ENCODE measurements around the gene RNF217.
"Not testable (repeated sequence)": the region's sequence is repeated elsewhere in the genome, so short reads cannot be mapped to it uniquely, and the experiment has no call there.

Gene RNF217

DNA sequence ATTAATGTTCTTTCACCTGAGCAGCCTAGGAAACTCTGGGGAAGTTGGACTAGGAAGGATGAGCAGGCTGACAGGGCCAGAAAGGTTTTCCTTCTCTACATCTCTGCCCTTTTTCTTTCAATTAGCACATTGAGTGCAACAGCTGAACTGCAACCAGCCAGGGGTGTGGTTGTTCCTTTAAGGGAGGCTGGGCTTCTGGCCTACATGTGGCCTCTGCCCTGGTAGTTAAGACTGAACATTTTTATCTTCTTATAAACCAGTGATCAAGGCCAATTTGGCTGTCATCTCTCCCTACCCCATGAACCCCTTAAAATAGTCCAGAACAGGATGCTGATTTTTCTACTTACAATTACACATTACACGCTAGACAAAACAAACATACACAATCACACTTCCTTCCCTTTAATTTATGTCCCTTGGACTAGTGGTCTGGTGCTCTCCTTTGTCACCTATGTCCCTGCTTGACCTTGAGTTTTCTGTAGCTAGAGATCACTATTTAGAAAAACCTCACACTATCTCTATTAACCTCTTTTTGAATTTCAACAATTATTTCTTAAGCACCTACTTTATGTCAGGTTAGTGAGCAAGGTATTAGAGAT lies 60.3 kb downstream of the RNF217 start:
- H3K4me3 ChIP-seq (ENCODE audit: low read depth, low read length): no peak overlapping the region
- no peak for DNase-seq (ENCODE audit: low read depth)
- TF ChIP-seq, protein P1, sequence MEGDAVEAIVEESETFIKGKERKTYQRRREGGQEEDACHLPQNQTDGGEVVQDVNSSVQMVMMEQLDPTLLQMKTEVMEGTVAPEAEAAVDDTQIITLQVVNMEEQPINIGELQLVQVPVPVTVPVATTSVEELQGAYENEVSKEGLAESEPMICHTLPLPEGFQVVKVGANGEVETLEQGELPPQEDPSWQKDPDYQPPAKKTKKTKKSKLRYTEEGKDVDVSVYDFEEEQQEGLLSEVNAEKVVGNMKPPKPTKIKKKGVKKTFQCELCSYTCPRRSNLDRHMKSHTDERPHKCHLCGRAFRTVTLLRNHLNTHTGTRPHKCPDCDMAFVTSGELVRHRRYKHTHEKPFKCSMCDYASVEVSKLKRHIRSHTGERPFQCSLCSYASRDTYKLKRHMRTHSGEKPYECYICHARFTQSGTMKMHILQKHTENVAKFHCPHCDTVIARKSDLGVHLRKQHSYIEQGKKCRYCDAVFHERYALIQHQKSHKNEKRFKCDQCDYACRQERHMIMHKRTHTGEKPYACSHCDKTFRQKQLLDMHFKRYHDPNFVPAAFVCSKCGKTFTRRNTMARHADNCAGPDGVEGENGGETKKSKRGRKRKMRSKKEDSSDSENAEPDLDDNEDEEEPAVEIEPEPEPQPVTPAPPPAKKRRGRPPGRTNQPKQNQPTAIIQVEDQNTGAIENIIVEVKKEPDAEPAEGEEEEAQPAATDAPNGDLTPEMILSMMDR (IDR thresholded peaks at IDR 0.05; ENCODE audit: insufficient read depth, low read depth, low read length, missing control alignments): no peak

DNA sequence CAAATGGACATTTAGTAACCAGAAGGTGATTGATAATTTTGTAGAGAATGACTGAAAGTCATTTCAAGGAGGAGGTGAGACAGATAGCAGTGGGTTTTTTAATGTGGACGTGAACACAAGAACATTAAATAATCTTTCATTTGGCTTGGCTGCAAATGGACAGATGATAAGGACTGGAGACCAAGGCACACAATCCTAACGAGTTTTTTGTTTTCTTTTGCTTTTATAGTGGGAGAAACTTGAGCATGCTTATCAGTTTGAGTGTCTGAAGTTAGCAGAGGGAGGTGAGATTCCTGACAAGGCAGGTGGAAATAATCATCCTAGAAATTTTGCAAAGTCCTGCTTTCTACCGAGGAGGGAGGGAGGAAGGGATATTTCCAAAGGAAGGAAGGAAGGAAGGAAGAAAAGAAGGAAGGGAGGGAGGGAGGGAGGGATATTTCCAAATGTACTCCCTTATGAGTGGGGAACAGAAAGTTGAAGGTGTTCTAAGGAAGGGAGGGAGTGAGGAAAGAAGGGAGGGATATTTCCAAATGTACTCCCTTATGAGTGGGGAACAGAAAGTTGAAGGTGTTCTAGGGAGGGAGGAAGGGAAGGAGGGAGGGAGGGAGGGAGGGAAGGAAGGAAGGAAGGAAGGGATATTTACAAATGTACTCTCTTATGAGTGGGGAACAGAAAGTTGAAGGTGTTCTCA lies 63.1 kb downstream of the RNF217 start:
- TF ChIP-seq, protein P1 (IDR thresholded peaks at IDR 0.05; ENCODE audit: insufficient read depth, low read depth, low read length, missing control alignments): no peak
- H3K4me3 ChIP-seq (ENCODE audit: low read depth, low read length): no peak overlapping the region
- DNase-seq (ENCODE audit: low read depth): no peak

DNA sequence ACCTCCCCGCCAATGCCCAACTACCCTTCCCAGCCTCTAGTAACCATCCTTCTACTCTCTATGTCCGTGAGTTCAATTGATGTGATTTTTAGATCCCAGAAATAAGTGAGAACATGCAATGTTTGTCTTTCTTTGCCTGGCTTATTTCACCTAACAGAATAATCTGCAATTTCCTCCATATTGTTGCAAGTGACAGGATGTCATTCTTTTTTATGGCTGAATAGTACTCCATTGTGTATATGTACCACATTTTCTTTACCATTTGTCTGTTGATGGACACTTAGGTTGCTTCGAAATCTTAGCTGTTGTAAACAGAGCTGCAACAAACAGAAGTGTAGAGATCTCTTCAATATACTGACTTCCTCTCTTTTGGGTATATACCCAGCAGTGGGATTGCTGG lies 65.0 kb downstream of the RNF217 start:
- no peak overlapping the region for H3K4me3 ChIP-seq (ENCODE audit: low read depth, low read length)
- no peak for DNase-seq (ENCODE audit: low read depth)

DNA sequence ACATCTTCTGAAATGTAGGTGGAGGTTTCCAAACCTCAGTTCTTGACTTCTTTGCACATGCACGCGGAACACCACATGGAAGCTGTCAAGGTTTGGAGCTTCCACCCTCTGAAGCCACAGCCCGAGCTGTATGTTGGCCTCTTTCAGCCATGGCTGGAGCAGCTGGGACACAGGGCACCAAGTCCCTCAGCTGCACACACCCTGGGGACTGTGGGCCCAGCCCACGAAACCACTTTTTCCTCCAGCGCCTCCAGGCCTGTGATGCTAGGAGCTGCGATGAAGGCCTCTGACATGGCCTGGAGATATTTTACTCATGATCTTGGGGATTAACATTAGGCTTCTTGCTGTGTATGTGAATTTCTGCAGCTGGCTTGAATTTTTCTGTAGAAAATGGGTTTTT lies 68.7 kb downstream of the RNF217 start:
- H3K4me3 ChIP-seq (ENCODE audit: low read depth, low read length): no peak overlapping the region
- no peak for DNase-seq (ENCODE audit: low read depth)
- TF ChIP-seq, protein P1 (IDR thresholded peaks at IDR 0.05; ENCODE audit: insufficient read depth, low read depth, low read length, missing control alignments): no peak

More for the DNA sequence above, 65.0 kb downstream of the RNF217 start:
- TF ChIP-seq, protein P1 (IDR thresholded peaks at IDR 0.05; ENCODE audit: insufficient read depth, low read depth, low read length, missing control alignments): no peak

DNA sequence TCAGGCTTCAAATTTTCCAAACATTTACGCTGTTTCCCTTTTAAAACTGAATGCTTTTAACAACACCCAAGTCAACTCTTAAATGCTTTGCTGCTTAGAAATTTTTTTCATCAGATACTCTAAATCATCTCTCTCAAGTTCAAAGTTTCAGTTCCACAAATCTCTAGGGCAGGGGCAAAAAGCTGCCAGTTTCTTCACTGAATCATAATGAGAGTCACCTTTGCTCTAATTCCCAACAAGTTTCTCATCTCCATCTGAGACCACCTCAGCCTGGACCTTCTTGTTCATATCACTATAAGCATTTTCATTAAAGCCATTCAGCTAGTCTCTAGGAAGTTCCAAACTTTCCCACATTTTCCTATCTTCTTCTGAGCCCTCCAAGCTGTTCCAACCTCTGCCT lies 69.1 kb downstream of the RNF217 start:
- no peak overlapping the region for H3K4me3 ChIP-seq (ENCODE audit: low read depth, low read length)
- DNase-seq (ENCODE audit: low read depth): no peak
- TF ChIP-seq, protein P1 (IDR thresholded peaks at IDR 0.05; ENCODE audit: insufficient read depth, low read depth, low read length, missing control alignments): no peak

DNA sequence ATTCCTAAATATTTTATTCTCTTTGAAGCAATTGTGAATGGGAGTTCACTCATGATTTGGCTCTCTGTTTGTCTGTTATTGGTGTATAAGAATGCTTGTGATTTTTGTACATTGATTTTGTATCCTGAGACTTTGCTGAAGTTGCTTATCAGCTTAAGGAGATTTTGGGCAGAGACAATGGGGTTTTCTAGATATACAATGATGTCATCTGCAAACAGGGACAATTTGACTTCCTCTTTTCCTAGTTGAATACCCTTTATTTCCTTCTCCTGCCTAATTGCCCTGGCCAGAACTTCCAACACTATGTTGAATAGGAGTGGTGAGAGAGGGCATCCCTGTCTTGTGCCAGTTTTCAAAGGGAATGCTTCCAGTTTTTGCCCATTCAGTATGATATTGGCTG lies 72.7 kb downstream of the RNF217 start:
- not testable (repeated sequence) for DNase-seq (ENCODE audit: low read depth); H3K4me3 ChIP-seq (ENCODE audit: low read depth, low read length)

DNA sequence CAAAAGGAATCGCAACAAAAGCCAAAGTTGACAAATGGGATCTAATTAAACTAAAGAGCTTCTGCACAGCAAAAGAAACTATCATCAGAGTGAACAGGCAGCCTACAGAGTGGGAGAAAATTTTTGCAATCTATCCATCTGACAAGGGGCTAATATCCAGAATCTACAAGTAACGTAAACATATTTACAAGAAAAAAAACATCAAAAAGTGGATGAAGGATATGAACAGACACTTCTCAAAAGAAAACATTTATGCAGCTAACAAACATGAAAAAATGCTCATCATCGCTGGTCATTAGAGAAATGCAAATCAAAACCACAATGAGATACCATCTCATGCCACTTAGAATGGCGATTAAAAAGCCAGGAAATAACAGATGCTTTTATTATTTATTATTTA lies 74.2 kb downstream of the RNF217 start:
- not testable (repeated sequence) for DNase-seq (ENCODE audit: low read depth); H3K4me3 ChIP-seq (ENCODE audit: low read depth, low read length)

DNA sequence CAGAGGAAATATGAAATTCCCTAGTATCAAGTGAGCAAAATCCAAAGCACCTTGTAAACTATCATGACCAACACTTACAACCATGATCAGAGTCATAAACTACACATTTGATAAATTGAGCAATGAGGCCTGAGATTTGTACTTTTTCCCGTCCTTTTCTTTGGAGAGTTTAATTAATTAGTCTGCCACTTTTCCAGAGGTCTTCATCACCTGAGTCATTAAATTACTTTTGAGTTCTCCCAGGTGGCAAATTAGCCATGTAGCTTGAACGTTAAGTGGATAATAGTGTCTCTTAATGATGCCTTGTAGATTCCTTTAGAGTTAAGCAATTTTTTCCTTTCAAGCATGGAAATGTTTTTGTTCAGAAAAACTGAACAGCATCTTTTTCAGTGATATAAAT lies 75.6 kb downstream of the RNF217 start:
- TF ChIP-seq, protein P1 (IDR thresholded peaks at IDR 0.05; ENCODE audit: insufficient read depth, low read depth, low read length, missing control alignments): no peak
- no peak for DNase-seq (ENCODE audit: low read depth)
- H3K4me3 ChIP-seq (ENCODE audit: low read depth, low read length): no peak overlapping the region
